Activated T-cell treated with anti-CD3 and anti-CD28 coated beads, Interleukin-2, amount 50 U/mL, for 1 hour (primary cell): ENCODE measurements around the gene SLC38A2.

ENCODE experiments used
- DNase-seq: peaks from one replicate; pipeline ENCODE4 v3.0.0-alpha.2; 2020

The SLC38A2 gene

DNA sequence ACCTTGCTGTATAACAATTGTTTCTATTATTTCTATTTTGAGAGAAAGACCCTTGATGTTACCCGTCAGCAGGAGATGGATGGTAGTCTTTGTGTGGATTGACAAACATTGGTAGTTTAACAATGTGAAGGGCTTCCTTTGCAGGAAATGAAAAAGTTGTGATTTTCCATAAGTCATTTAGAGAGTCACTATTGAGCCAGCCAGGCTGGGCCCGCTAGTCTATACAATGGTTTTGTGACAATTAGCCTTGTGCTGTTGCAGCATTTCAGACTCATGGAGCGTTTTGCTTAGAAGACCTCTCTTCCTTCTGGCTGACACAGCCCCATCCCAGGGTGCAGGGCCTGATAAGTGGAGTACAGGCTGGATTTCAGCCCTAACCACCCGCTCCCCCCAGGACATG lies 18.3 kb upstream of the SLC38A2 start:
- no peak for DNase-seq

DNA sequence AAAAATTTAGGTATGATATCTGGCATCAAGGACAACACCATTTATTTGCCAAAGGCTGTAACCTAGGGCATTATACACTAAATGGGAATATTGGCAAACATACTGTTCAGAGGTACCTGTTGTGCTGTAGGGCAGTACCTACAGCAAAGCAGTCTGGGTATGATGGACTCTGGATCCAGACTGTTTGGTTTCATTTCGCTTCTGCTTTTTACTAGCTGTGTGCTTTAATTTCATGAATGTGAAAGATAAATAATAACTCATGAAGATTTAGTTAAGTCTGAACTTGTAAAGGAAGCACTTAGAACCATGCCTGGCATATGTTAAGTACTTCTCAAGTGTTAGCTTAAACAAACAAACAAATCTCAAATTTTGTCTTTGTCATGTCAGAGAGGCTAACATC lies 17.7 kb upstream of the SLC38A2 start:
- DNase-seq: no peak

DNA sequence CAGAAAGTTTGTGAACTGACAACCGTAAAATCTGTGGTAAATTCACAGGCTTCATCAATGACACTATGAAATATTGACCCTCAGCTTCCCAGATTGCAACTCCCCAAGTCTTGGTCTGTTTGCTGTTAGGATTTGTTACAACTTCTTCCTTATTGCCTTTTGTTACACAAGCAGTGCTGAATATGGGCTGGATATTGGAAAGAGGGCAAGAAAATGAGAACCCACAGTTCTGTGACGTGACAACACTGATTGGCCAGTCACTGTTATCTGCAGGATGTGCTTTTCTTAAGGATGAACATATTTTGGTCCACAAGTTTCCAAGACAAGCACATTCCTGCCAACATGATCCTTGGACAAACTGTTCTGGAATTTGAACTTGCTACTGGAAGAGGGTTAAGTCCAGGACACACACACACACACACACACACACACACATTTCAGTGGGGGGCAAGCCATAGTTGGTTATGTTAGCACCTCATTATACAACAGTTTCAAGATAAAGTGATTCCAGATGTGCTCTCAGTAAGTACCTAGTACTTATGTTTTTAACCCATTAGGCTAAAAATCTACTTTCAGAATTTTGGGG lies 16.6 kb upstream of the SLC38A2 start:
- DNase-seq: no peak

DNA sequence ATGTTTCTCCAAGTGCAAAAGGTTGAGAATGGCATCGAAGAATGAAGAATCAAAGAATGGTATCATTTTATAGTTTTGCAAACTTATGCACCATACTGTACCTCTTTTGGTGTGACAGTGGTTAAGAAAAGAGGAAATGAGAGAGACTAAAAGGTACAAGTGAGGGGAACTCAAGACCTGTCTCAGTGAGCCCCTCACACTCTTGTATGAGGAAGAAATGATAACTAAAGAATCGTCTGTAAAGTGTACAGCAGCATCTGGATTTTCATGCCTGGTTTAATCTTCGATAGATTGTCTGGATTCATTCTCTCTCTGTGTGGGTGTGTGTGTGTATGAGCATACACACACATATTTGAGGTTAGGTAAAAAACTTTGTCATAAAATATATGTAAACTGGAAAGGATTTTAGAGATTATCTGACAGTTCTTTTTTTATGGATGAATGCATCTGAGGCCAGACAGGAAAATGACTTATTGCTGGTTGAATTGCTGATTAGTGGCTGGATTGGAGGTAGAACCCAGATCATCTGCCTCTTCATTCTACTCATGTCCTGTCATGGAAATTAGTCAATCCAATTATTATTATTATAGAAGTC lies 16.0 kb upstream of the SLC38A2 start:
- no peak for DNase-seq

DNA sequence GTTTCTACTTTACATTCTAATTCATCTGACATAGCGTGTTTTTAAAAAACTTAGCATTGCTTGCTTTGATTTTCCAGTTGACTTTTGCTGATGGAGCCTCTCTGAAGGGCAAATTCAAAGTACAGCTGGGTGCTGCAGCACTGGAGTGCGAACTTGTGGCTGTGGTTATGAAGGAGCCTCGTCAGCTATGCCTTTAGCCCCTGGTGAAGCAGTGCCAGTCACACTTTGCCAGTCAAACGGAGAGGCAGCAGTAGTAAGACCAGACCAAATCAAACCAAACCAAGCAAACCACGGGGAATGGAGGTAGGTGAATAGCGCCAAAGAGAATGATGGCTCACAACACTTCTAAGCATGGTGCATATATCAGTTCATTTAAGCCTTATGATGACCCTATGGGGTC lies 15.1 kb upstream of the SLC38A2 start:
- DNase-seq: no peak

DNA sequence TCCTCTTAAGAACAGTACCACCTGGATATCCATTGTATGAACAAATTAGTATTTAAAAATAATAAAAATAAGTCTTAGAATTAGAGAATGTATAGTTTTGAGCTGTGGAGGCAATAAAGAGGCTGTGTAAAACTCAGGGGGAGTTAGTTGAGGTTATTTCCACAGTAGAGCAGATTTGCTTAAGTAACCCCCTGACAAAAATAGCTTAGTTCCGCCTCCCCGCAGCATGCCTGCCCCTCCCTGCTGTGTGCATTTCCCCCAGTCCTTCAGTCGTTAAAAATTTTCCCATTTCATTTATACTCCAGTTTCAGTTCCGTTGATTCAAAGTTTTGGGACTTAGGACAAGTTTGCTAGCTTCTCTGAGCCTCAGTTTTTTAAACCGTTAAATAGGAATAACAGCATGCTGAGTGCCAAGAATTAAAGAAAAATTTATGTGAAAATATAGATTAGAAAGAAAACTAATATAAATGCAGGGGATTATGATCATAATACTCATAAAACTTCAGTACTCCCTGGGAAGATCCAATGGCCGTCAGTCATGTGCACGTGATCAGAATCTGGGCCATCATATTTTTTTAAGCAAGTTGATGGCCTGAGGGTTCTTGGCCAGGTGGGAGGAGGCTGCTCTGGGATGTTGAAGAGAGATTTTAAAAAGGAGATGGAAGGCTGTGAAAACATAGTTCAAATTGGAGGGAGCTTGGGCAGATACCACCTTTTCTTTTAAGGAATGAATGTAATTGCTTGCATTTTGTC lies 14.5 kb upstream of the SLC38A2 start:
- no peak for DNase-seq

DNA sequence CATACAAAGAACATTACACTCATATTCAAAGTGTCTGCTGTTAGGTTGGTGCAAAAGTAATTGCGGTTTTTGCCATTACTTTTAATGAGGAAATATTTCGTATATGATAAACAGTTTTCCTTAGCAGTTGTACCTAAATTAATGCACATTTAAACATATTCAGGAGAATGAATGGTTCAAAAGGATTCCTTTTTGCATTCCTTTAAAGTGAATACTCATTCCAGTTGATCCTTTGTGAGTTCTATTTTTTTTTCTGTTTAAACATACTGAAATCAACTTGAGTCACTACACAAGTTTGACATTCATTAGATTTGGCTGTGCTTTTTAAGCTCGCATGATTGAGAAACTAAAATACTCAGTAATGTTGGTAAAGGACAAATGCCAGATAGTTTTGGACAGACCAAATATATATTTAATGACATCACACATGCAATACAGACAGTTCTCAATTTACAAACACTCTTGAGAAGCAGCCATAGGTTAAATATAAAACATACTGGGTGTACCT lies 13.8 kb upstream of the SLC38A2 start:
- DNase-seq: no peak

DNA sequence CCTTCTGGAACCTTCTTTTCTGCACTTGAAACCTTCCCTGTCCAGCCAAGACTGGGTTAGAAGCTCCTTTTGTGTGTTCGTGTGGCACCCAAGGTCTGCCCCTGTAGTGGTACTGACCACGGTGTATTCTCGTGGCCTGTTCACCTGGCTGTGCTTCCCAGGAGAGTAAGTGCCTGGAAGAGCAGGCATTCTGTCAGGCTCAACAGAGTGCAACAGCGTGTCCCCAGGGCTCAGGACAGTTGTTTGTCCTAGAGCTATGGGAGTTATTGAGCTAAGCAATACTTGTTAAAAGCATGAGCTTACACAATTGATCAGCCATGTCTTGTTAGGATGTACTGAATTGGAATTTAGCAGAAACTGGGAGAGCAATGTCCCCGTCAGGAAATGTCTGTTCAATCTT lies 12.9 kb upstream of the SLC38A2 start:
- DNase-seq: no peak

DNA sequence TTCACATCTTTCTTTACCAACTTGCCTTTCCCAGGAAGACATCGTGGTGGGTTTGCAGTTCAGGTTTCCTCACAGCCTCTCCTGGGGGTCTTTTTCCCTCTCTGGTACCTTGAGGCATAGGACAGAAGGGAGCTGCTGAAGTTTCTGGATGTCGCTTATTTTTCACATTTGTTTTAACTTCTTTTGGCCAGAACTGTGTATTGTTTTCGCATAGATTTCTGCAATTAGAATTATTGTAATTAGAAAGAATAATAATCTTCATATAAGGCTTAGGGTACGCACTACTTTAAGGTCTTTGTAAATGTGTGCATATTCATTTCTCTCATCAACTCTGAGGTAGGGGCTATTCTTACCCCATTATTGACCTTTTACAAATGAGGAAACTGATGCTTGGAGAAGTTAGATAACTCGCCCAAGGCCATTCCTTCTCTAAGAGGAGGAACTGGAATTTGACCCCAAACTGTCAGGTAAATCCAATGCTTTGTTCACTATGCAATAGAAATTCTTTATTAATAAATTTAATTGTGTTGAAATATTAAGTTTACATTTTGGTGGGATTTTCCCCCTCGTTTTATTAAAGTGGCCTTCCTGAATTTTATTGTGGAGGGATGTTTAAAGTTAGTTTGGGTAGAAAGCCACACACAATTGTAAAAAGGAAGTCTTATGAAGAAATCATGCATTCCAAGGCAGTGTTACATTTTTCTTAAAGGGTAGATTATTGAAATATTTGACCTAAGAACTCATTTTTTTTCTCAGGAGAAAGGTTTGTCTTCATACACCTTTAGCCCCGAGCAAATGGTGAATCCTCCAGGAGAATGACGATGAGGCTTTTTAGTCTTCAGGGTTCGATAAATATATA lies 12.1 kb upstream of the SLC38A2 start:
- DNase-seq: no peak

DNA sequence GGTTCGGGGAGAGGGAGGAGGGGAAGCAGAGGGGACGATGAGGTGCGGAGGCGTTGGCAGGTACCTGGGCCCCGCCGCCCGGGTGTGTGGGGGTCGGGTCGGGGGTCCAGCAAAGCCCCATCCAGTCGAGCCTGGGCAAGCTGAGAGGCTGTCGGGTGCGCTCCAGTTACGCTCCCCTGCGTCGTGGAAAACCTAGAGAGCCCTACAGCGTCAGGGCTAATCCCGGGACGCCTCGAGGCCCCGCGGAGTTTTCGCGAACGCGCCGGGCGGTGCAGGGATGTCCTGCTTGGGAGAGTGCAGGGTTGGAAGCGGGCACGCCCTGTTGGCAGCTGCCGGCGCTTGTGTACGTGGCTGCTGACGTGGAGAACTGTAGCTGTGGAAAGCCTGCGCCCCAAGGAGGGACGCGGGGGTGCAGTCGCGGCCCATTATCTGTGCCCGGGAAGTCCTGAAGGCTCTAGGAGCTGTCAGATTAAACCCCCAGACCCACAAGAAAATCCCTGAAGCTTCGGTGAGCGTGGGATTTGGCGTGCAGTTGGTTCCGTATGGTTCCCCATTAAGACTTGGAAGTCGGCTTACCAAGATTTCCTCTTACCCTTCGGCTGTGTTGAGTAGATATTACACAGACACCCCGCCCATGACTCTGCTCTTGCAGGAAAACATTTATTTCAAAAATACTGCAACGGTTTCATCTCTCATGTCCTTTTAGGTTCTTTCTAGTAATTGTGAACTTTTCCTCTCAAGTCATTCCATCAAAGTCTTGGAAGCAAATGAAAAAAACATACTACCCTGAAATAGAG lies 11.3 kb upstream of the SLC38A2 start:
- DNase-seq: peak; percentile 79

DNA sequence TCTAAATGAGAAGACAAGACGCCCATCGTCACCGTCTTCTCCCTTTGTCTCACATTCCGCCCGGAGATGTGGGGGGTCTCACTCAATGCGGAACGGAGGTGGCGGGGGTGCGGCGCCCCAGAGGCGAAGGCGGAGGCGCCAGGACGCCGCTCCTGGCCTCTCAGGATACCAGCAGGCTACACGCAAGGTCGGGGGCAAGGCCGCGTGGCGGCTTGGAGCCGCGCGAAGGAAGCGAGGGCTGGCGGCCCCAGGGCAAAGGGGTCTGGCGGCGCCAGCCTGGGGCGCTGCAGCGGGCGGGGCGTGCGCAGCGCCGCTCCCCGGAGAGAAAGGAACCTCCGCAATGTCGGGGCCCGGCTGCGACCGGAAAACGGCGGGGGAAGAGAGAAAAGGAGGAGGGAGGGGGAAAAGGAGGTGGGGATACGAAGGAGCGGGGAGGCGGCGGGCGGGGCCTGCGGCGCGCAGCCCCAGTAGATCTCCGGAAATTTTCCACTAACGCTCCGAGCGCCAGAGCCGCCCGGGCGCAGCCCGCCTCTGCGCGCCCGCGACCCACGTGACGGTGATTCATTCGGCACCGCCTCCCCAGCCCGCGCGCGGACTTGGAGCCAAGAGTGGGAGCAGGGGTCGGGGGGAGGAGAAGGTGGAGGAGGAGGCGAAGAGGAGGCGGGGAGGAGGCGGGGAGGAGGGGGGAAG lies 10.5 kb upstream of the SLC38A2 start:
- DNase-seq: peak; percentile 93

DNA sequence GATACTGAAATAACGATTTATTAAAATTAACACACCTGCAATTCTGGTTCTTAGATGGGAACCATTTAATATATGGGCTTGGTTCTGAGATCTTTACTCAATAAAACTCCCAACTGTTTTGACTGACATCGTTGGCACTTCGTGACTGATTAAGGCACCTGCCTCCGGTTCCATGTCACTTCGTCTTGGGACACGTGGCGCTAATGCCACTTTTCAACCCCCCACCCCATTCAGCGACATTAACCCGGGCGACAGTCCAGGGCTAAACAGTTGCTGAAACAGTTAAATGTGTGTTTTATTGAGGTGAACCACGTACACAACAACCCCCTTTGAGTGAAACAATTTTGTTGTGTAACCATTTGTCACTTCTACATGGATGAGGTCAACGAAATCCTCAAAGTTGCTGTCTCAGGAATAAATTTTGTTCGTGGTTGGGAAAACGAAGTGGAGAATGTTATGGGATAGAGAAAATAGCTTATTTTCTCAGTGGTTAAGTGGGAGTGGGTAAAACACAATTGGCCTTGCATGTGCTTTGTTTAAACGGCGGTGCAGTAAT lies 9.9 kb upstream of the SLC38A2 start:
- no peak for DNase-seq

DNA sequence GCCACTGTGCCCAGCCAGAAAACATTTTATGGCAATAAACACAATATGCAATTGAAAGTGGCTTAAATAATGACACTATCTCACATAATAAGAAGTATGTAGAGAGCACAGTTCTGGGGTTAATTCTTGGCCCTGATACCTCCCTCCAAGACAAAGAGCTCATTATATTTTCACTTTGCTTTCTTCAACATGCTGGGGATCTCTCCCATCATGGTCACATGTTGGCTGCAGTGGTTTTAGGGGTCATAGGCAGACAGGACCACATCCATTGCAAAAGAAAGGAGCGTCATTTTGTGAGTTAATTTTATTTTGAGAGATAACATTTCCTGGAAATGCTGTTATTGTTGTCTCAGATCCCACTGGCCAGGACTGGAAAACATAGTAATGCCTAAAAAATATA lies 8.3 kb upstream of the SLC38A2 start:
- DNase-seq: no peak

DNA sequence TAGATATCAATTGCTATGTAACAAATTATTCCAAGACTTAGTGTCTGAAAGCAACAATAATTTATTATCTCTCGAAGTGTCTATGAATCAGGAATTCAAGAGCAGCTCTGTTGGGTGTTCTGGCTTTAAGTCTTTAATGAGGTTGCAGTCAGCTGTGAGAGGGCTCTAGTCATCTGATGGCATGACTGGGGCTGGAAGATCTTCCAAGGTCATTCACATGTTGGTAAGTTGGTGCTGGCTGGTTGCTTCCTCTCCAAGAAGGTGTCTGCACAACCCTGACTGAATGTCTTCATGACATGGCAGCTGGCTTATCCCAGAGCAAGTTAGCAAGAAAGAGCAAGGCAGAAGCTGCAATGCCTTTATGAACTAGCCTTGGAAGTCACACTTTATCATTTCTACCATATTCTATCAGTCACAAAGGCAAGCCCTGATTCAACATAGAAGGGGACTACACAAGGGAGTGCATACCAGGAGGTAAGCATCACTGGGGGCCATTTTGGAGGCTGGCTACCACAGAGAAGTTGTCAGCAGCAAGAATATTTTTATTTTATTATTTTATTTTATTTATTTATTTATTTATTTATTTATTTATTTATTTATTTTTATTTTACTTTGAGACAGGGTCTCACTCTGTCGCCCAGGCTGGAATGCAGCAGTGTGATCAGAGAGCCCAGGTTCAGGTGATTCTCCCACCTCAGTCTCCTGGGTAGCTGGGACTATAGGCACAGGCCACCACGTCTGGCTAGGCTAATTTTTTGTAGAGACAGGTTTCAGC lies 7.6 kb upstream of the SLC38A2 start:
- DNase-seq: no peak

DNA sequence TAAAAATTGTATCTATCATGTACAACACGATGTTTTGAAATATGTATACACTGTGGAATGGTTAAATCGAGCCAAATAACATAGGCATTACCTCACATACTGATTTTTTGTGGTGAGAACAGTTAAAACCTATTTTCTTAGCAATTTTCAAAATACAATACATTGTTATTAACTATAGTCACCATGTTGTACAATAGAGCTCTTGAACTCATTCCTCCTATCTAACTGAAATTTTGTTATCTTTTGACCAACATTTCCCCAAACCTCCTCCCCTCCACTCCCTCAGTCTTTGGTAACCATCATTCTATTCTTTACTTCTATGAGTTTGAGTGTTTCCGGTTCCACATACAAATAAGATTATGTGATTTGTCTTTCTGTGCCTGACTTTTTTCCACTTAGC lies 6.8 kb upstream of the SLC38A2 start:
- no peak for DNase-seq

DNA sequence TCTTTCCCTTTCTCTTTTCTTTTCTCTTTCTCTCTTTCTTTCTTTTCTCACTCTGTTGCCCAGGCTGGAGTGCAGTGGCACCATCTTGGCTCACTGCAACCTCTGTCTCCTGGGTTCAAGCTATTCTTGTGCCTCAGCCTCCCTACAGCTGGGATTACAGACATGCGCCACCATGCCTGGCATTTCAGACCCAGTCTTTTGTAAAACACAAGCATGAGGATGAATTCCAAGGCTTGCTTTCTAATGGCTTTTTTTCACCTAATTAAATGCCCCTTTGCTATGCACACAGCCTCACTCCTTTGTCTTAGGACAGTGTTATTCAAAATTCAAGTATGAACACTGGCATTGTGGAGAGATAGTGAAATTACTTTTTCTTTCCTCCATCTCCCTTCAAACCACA lies 6.0 kb upstream of the SLC38A2 start:
- no peak for DNase-seq

DNA sequence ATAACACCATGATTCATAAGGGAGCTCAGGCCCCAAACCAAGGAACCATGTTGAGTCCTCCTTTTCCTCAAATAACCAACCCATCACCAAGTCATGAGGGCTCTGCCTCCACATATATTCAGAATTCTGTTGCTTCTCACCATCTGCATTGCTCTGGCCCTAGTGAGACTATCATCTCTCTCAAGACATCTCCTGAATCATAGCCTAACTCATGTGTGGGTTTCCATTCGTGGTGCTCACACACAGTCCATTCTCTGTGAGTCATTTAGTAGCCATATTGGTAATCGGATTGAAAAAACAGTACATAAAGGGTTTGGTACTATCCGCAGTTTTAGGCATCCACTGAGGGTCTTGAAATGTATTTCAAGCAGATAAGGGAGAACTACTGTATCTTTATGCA lies 5.1 kb upstream of the SLC38A2 start:
- no peak for DNase-seq

DNA sequence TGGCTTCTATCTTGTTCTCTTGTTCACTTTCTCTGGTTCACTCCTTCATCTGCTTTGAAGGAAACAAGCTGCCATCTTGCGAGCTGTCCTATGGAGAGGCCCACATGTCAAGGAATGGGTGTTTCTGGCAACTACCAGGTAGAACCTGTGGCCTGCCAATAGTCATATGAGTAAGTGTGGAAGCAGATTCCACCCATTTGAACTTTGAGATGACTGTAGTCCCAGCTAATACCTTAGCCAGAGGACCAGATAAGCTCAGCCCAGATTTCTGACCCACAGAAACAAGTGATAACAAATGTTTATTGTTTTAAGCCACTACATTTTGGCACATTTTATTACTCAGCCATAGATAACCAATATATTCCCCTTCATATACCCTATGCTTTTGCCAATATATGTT lies 4.0 kb upstream of the SLC38A2 start:
- DNase-seq: no peak

DNA sequence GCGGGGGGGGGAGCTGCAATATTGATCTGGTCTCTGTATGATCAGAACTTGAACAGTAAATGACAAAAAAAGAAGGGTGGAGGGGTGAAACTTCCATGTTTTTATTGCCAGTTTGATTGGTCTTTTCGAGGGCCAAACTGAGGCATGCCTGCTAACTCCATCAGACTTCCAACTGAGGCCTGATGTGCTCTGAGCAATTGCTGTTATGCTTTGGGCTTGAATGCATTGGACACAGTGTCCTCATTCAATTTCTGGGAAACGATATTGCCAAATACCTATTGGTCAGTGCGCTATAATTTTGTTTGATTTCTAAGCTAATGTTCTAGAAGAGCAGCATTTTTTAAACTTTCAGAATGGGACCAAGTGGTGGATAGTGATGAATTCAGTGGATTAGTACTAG lies 2.1 kb upstream of the SLC38A2 start:
- no peak for DNase-seq

DNA sequence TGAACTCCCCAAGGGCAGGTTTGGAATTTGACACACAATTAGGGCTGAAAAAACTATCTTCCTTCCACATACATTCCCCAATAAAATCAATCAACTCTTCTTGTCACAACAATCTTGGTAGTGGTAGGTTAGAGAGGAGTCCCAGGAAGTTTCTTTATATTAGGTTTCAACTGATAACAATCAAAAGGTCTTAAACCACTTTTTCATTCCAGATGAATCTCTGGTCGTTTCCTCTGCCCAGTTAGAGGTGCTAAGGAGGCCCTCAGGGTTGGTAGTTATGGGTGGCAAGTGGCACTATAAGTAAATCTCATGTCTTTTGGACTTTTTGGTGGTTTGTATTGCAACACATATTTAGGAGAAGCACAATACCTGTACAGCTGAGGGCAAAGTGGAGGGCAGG lies 1.7 kb upstream of the SLC38A2 start:
- no peak for DNase-seq
